ELR (cell line): ENCODE results near the gene SPATA31A5.
"Not testable (repeated sequence)": the region's sequence is repeated elsewhere in the genome, so short reads cannot be mapped to it uniquely, and the experiment has no call there.

Source experiments
- DNase-seq: peaks from one replicate; pipeline ENCODE4 v3.0.0-alpha.2; 2015; ENCODE audit warnings: low read depth

Gene SPATA31A5

GRCh38 chr9:60914107-60914506 is at the start of gene SPATA31A5:
SPATA31A5 (plus strand) TSS chr9:60914407; CDS start chr9:60914436, 29 bp downstream.
- DNase-seq = not testable (repeated sequence)

GRCh38 chr9:60962990-60963350 is 48.8 kb downstream of the SPATA31A5 start:
- DNase-seq = not testable (repeated sequence)

GRCh38 chr9:60966382-60966781 is 52.2 kb downstream of the SPATA31A5 start:
- DNase-seq = not testable (repeated sequence)
